NCI-H446 (cell line): Measurements from ENCODE around the gene C16orf46.
"Not testable (repeated sequence)": the region's sequence is repeated elsewhere in the genome, so short reads cannot be mapped to it uniquely, and the experiment has no call there.

Source experiments
- DNase-seq, 2 experiments: peaks; one replicate each; lab custom pipeline; 2025; lab: John Stamatoyannopoulos, UW

C16orf46 gene, protein sequence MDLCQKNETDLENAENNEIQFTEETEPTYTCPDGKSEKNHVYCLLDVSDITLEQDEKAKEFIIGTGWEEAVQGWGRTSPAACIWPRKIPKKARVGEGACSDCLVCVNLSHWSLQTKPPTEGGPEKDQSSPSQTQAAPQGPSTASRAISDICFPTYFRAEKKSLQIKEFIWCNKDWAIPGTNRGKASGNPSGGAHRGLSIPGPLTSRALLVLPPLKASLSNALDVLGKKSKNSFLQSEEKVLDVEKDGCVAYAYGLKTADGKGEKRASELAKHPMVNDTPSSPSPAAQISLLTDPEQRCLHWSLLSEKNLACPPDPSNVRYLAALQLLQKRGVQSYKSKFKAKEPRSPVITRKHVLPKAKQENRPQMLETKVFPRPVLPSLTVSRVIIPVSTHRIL

DNA sequence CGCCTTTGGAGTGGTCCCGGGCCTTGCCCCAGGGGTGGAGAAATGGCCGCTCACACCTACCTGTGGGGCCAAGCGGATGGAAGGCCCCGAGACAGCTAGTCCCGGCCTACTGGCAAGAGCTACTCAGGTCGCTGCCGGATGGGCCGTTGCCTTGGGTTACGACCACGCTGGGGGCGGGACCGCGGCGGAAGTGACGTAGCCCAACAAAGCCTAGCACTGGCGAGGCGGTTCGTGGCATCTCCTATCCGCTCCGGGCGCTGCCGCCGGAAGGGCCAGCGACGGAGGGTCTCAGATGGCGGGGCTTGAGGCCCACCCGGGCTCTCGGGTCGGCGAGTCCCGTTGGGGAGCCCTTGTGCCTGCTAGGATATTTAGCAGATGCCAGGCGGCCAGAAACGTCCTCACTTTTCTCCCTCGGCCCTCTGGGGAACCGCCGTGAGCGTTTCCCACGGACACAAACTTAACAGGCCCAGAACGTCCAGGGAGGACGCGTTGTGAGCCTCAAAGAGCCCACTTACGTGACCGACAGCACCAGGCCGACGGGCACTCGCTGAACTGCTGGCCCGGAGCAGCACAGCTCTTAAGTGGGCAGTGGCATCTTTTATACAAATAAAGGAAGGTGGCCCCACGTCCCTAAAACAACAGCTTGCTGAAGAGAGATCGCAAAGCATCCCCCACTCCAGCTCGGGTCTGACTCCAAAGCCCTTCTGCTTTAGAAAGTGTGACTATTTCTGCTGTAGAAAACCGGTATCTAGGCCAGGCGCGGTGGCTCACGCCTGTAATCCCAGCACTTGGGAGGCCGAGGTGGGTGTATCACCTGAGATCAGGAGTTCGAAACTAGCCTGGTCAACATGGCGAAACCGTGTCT, at the start of gene C16orf46:
Gene C16orf46 (minus strand): TSS at position 163 of the 865 bp plus-strand sequence. CDS start 13,283 bp downstream, outside the sequence.
- DNase-seq = peak; percentile 77 to 89

DNA sequence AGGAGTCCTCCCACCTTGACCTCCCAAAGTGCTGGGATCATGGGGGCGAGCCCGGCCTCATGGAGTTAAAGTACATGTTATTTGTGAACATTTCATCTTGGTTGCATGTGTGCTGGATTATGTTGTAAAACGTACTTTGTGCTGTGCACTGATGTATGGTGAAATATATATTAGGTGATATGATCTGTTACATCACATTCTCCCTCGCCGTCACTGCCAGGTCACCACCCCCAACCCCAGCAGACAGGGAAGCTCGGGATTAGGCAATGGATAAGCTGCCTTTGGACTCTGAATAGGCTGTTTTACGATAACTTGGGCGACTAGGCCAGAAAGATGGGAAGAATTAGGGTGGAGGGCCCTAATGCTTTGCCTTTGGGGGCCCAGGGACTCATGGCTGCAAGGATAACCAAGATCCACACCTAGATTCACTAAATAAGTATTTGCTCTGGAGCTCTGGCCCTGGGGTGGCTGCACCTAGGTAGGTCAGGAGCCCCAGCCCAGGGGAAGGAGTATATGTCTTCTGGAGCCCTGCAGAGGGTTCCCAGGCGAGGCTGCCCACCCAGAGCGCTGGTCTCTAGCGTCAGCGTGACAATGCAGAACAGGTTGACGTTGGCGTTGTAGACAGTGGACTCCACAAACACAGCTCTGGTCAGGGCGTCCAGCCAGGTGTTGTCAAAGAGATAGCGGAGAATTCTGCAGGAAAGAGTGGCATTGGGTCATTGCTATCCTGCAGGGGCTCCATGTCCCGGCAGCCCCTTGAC, 46.2 kb upstream of the C16orf46 start:
- no peak for DNase-seq

DNA sequence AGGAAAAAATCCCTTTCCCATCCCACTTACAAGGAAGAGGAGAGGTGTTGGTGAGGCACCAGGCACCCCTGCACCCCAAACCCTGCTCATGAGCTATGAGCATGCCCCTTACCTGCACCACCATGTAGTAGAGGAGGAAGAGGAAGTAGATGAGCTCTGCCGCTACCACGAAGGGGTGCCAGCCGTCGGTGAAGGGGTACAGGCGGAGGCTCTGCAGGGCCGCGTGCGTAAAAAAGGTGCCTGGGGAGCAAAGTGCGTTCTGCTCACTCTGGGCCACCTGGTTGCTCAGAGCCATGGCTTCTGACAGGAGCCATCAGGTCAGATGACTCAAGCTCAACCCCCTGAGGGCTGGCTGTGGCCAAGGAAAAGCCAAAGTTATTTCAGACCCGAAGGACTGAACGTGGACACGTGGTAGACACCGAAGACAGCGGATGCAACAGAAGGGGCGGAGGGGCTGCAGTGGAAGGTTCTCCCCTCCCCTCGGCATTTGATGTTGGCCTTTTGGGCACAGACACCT, 44.5 kb upstream of the C16orf46 start:
- no peak for DNase-seq

DNA sequence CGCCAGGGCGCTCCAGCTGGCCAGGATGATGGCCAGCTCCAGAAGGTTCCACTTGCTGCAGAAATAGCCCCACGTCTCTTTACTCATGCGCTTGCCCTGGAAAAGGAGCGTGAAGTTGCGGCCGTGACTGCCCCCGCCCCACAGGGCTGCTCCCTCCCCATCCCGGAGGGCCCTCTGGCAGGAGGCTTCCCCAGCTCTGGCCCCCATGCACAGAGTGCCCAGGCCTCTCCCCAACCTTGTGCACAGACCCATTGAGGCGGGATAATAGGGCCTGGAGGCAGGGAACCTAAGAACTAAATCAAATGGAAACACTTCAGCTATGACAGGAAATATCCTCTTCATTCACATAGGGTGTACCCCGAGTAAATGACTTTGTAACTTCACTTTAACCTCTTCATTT, 40.4 kb upstream of the C16orf46 start:
- DNase-seq = no peak

DNA sequence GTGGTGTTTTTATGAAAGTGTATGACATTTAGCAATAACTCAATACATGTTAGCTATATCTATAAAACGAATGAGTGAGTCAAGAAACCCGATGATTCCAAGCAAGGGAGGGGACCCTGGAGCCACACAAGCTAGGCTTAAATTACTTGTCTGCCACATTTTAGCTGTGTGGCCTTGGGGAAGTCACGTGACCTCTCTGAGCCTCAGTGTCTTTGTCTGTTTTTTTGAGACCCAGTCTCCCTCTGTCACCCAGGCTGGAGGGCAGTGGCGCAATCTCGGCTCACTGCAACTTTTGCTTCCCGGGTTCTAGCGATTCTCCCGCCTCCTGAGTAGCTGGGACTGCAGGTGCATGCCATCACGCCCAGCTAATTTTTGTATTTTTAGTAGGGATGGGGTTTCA, 39.2 kb upstream of the C16orf46 start:
- DNase-seq = no peak

DNA sequence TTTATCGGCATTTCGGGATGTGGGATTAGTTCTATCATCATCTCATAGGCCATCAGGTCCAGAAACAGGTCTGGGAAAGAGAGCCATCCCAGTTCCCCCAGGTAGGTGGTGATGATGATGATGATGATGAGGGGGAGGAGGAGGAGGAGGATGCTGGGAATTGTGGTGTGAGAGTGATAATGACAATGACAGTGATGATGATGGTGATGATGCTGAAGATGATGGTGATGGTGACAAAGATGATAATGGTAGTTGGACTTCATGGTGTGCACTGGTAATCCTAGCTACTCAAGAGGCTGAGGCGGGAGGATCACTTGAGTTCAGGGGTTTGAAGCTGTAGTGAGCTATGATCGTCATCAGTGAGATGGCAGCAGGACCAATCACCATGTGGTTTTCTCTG, 35.4 kb upstream of the C16orf46 start:
- DNase-seq = no peak

- not testable (repeated sequence) for DNase-seq
Observed at GRCh38 chr16:81109274-81109673, 32.2 kb upstream of the C16orf46 start.

- DNase-seq = no peak
Observed at GRCh38 chr16:81107511-81107910, 30.5 kb upstream of the C16orf46 start.

DNA sequence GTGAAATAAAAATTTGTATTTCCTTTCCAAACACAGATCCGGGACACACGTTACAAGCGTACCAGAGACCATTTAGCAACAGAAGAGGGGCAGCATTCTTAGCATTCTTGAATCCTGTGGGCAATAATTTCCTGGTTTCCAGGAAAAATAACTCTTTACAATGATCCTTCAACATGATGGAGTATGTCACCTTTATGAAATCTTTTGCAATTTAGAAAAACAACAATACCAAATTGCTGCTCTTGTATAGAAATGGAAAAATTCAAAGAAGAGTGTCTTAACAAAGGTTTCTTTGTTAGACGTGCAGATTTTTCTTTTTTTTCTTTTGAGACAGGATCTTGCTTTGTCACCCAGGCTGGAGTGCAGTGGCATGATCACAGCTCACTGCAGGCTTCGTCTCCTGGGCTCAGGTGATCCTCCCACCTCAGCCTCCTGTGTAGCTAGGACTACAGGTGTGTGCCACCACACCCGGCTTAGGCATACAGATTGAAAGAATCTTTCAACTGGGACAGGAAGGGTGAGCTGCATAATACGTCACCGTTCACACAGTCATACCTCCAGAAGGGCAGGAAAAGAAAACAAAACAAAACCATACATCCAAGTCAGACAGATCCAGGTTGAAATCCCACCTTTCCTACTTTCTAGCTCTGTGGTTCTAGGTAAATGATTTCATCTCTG, 29.9 kb upstream of the C16orf46 start:
- DNase-seq = no peak

DNA sequence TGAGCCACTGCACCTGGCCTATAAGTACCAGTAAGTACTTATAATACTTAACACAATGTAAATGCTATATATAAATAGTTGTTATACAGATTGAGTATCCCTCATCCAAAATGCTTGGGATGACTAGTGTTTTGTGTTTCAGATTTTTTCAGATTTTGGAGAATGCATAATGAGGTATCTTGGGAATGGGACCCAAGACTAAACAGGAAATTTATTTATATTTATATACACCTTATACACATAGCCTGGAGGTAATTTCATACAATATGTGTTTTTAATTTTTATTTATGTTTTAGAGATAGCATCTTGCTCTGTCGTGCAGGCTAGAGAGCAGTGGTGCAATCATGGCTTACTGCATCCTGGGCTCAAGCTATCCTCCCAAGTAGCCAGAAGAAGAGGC, 28.9 kb upstream of the C16orf46 start:
- no peak for DNase-seq

- no peak for DNase-seq
Observed at GRCh38 chr16:81101702-81102101, 24.7 kb upstream of the C16orf46 start.

DNA sequence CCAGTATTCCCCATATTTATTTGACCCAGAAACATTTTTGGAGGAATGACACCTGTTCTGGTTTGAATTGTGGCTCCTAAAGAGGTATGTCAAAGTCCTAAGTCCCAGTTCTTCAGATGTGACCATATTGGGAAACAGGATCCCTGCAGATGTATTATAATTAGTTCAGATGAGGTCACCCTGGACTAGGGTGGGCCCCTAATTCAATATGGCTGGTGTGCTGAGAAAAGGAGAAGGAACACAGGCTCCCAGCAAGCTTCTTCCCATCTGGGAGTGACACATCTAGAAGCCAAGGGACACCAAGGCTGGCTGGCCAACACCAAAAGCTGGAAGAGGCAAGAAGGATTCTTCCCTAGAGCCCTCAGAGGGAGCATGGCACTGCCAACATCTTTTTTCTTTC, 22.9 kb upstream of the C16orf46 start:
- no peak for DNase-seq

- DNase-seq = no peak
Observed at GRCh38 chr16:81097230-81097629, 20.2 kb upstream of the C16orf46 start.

DNA sequence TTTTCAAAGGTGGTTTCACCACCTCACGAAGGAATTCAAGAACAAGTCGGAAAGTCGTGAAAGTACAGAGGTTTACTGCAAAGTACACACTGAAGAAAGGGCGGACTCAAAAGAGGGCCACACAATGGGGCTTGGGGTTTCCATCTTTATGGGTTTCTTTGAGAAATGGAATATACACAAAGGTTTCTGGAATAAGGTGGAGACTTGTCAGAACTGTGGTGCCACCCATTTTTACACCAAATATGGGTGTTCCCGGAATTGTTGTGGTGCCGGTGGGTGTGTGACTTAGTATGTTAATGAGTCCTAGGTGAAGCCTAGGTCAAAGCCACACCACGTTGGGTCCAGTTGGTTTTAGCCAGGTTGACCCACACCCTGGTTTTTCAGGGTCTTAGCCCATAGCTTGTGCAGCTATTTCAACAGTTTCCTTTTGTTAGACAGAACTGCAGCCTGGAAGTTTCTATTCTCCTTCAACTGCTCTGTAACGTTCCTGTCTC, 19.7 kb upstream of the C16orf46 start:
- no peak for DNase-seq

- peak; percentile 89 to 94 for DNase-seq
Observed at GRCh38 chr16:81095953-81096714, 19.1 kb upstream of the C16orf46 start, which contains the start of gene GCSH. TSS of gene GCSH (minus strand) at chr16:81096395. CDS start at chr16:81096278, 117 bp downstream.

GRCh38 chr16:81095653-81095952, 18.6 kb upstream of the C16orf46 start:
- no peak for DNase-seq

DNA sequence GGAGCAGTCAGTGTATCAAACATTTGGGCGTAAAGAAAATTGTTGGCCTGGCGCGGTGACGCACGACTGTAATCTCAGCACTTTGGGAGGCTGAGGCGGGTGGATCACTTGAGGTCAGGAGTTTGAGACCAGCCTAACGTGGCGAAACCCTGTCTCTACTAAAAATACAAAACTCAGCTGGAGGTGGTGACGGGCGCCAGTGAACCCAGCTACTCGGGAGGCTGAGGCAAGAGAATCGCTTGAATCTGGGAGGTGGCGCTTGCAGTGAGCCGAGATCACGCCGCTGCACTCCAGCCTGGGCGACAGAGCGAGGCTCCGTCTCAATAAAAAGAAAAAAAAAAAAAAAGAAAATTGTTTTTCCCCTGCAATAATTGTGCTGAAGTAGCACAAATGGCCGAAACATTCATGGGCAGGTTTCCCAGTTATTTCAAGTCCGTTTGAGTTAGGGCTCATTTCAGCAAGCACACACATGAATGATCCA, 17.8 kb upstream of the C16orf46 start:
- DNase-seq = no peak

DNA sequence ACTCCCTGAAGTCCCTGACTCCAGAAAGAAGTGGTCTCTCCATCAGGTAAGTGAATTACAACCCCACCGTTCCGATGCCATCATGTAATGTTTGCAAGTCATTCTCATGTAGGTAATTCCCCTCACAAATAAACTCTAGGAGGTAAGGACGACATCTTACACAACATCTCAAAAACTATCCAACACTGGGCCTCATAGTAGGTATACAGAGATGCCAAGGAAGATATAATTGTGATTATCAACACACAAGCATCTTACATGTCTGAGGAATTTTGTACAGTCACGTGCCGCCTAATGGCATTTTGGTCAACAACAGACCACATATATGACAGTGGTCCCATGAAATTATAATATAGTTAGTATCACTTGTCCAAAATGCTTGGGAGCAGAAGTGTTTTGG, 11.8 kb upstream of the C16orf46 start:
- no peak for DNase-seq

DNA sequence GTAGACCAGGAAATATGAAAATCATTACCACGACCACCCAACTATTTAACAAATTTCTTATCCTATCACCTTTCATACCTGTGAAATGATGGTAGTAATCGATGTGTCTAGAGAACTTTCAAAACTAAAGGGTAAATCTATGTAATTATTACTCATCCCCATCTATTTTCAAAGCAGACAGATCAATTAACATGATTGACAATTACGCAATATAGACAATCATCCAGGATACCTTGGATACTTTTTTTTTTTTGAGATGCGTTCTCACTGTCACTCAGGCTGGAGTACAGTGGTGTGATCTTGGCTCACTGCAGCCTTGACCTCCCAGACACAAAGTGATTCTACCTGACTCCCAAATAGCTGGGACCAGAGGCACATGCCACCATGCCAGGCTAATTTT, 4.0 kb upstream of the C16orf46 start:
- DNase-seq = no peak

- peak in 1 of 2 experiments; percentile 26 for DNase-seq
Observed at GRCh38 chr16:81080233-81080632, 3.2 kb upstream of the C16orf46 start.
